HepG2 (cell line): Measurements from ENCODE around the gene ITPRIP. TPM values are rescaled to one million over a fixed set of nuclear protein-coding genes. Genes with fewer than 3 reads are reported as not detected.
A peak's percentile ranks its signal among the peaks of the same experiment; 100 is the strongest.

Experiments used
- AKAP8 ChIP-seq: sonication (generic); formaldehyde crosslinking; IDR thresholded peaks from 2 replicates; pipeline ENCODE4 v1.5.1; 2020; ENCODE audit warnings: mild to moderate bottlenecking, missing genetic modification reagents
- ARNT ChIP-seq: fragments of 450-650 bp; IDR thresholded peaks from 2 replicates; pipeline ENCODE4 v1.6.1; 2017
- ATF7 ChIP-seq, 2 experiments: fragments of 450-650 bp in 1 of 2; sonication (generic) in 1 of 2; formaldehyde crosslinking in 1 of 2; IDR thresholded peaks; 2 replicates each; pipeline versions ENCODE4 v1.4.0 to v1.6.1; 2016 to 2020; ENCODE audit warnings: antibody characterized with exemption in 1 of 2, mild to moderate bottlenecking in 1 of 2, missing genetic modification reagents in 1 of 2
- CREB1 ChIP-seq, 2 experiments: fragments of 450-650 bp in 1 of 2; IDR thresholded peaks; 2 replicates each; pipeline ENCODE4 v1.6.1; 2016 to 2017; ENCODE audit warnings: control low read depth in 1 of 2, mild to moderate bottlenecking in 1 of 2, missing compliant biosample characterization in 1 of 2, missing genetic modification characterization in 1 of 2
- EED ChIP-seq: sonication (generic); formaldehyde crosslinking; IDR thresholded peaks from 2 replicates; pipeline ENCODE4 v1.5.0; 2020; ENCODE audit warnings: mild to moderate bottlenecking, missing genetic modification reagents
- GFI1 ChIP-seq: sonication (generic); formaldehyde crosslinking; IDR thresholded peaks from 2 replicates; pipeline ENCODE4 v1.5.0; 2020; ENCODE audit warnings: missing genetic modification reagents, mild to moderate bottlenecking, borderline replicate concordance
- HMGA1 ChIP-seq: sonication (generic); formaldehyde crosslinking; conservative IDR thresholded peaks from 2 replicates; pipeline ENCODE4 v1.4.0; 2020; ENCODE audit warnings: missing genetic modification reagents
- HOXA3 ChIP-seq: sonication (generic); formaldehyde crosslinking; IDR thresholded peaks from 2 replicates; pipeline ENCODE4 v1.5.0; 2020; ENCODE audit warnings: missing genetic modification reagents
- KDM6A ChIP-seq: IDR thresholded peaks from 2 replicates; pipeline ENCODE4 v1.6.1; 2016; ENCODE audit warnings: low read depth
- KLF9 ChIP-seq: IDR thresholded peaks from 2 replicates; pipeline ENCODE4 v1.6.1; 2016; ENCODE audit warnings: low read depth
- MLLT10 ChIP-seq: sonication (generic); formaldehyde crosslinking; IDR thresholded peaks from 2 replicates; pipeline ENCODE4 v1.4.0; 2020; ENCODE audit warnings: missing genetic modification reagents
- POLR2AphosphoS5 ChIP-seq: IDR thresholded peaks from 2 replicates; pipeline ENCODE4 v1.6.1; 2012; ENCODE audit warnings: low read depth, low read length
- ZFP62 ChIP-seq: sonication (generic); formaldehyde crosslinking; IDR thresholded peaks from 2 replicates; pipeline ENCODE4 v1.4.0; 2020; ENCODE audit warnings: missing genetic modification reagents
- ZNF20 ChIP-seq: sonication (generic); formaldehyde crosslinking; IDR thresholded peaks from 2 replicates; pipeline ENCODE4 v1.4.0; 2020; ENCODE audit warnings: mild to moderate bottlenecking, moderate library complexity, missing genetic modification reagents
- ZNF205 ChIP-seq: IDR thresholded peaks from 2 replicates; pipeline ENCODE4 v1.6.1; 2018; ENCODE audit warnings: missing biosample characterization, missing genetic modification reagents
- ZNF30 ChIP-seq: sonication (generic); formaldehyde crosslinking; IDR thresholded peaks from 2 replicates; pipeline ENCODE4 v1.5.0; 2020; ENCODE audit warnings: mild to moderate bottlenecking, missing genetic modification reagents
- ZNF331 ChIP-seq: sonication (generic); formaldehyde crosslinking; IDR thresholded peaks from 2 replicates; pipeline ENCODE4 v1.4.0; 2020; ENCODE audit warnings: missing genetic modification reagents
- ZNF496 ChIP-seq: sonication (generic); formaldehyde crosslinking; IDR thresholded peaks from 2 replicates; pipeline ENCODE4 v1.8.1; 2023; ENCODE audit warnings: mild to moderate bottlenecking, moderate library complexity, missing genetic modification reagents; ENCODE audit not compliant: insufficient replicate concordance
- ZNF614 ChIP-seq: IDR thresholded peaks from 2 replicates; pipeline ENCODE4 v1.6.1; 2018; ENCODE audit warnings: missing biosample characterization, missing genetic modification reagents, inconsistent platforms, borderline replicate concordance
- ZNF746 ChIP-seq: sonication (generic); formaldehyde crosslinking; IDR thresholded peaks from 2 replicates; pipeline ENCODE4 v1.8.0; 2022; ENCODE audit warnings: mild to moderate bottlenecking, missing genetic modification reagents
- ZSCAN25 ChIP-seq: sonication (generic); formaldehyde crosslinking; IDR thresholded peaks from 2 replicates; pipeline ENCODE4 v1.8.0; 2022; ENCODE audit warnings: mild to moderate bottlenecking, missing genetic modification reagents
- polyA plus RNA-seq, 8 experiments: library from polyadenylated mRNA; depleted of rRNA in 3 of 8; stranded (reverse) in 7 of 8; unstranded in 1 of 8; fragments of >200 nt; fragmentation: Illumina TruSeq in 4 of 8; extraction: Trizol in 4 of 8; gene quantifications; 2 replicates each; pipeline versions ENCODE4 v1.2.1 to v1.2.3, GENCODE V29; 2011 to 2016; ENCODE audit warnings: low read depth in 4 of 8, missing spikeins in 1 of 8, mixed read lengths in 1 of 8; ENCODE audit not compliant: insufficient read depth in 1 of 8
- total RNA-seq, 5 experiments: library from RNA; depleted of rRNA; stranded (reverse); fragments of >200 nt; fragmentation: Illumina TruSeq; extraction: Trizol; gene quantifications; 2 replicates each; pipeline ENCODE4 v1.2.3, GENCODE V29; 2016; ENCODE audit warnings: low read depth in 1 of 5
- TF ChIP-seq, protein P1 (sequence below): sonication (generic); formaldehyde crosslinking; IDR thresholded peaks from 2 replicates; pipeline ENCODE4 v1.5.0; 2020; ENCODE audit warnings: mild to moderate bottlenecking, missing genetic modification reagents, moderate library complexity
- TF ChIP-seq, protein P2 (sequence below): sonication (generic); formaldehyde crosslinking; IDR thresholded peaks from 2 replicates; pipeline ENCODE4 v1.9.0; 2022; ENCODE audit warnings: missing genetic modification reagents, mild to moderate bottlenecking, borderline replicate concordance
- TF ChIP-seq, protein P3 (sequence below): IDR thresholded peaks from 2 replicates; pipeline ENCODE4 v1.6.1; 2016; ENCODE audit warnings: low read depth
- TF ChIP-seq, protein P4 (sequence below): sonication (generic); formaldehyde crosslinking; IDR thresholded peaks from 2 replicates; pipeline ENCODE4 v1.4.0; 2020; ENCODE audit warnings: missing genetic modification reagents

ITPRIP gene
- total and polyA plus RNA-seq, 2 of the 13 experiments (the other 11 are each of a cell fraction or from before 2014, with no cell fraction given), result 1.00 to 2.8 TPM

DNA sequence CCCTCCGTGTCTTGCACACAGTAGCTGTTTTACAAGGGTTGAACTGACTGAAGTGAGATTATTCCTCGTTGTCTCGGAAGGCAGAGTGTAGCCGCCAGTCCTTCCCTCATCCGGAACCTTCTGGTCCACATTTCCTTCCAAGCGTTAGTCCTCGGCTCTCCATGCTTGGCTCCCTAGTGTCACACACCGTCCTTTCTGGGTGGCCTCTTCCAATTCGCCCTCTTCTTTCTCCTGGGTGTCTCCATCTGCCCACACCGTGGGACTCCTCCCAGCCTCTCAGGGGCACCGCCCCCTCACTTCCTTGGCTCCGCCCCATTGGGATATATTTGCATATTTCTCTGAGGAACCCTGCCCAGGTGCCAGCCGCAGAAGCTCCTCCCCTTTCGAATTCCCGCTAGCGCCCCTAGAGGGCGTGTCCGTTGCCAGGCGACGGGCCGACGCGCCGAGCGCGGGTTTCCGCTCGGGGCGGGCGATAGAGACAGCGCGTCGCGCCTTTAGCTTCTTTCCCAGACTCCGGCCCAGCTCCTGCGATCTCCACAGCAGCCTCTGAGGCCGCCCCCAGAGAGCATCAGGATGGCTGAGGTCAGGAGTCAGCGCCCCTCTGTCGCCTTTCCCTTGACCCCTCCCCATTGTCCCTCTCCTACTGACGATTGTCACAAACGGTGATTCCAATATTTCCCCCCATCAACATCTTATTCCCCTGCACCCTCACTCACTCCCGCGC, 15.2 kb upstream of the ITPRIP start, which contains the start of gene CFAP58 (continued):
- no peak for TF ChIP-seq ARNT
- no peak for TF ChIP-seq AKAP8
- TF ChIP-seq, protein P1, sequence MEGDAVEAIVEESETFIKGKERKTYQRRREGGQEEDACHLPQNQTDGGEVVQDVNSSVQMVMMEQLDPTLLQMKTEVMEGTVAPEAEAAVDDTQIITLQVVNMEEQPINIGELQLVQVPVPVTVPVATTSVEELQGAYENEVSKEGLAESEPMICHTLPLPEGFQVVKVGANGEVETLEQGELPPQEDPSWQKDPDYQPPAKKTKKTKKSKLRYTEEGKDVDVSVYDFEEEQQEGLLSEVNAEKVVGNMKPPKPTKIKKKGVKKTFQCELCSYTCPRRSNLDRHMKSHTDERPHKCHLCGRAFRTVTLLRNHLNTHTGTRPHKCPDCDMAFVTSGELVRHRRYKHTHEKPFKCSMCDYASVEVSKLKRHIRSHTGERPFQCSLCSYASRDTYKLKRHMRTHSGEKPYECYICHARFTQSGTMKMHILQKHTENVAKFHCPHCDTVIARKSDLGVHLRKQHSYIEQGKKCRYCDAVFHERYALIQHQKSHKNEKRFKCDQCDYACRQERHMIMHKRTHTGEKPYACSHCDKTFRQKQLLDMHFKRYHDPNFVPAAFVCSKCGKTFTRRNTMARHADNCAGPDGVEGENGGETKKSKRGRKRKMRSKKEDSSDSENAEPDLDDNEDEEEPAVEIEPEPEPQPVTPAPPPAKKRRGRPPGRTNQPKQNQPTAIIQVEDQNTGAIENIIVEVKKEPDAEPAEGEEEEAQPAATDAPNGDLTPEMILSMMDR, result peak; percentile 73
- TF ChIP-seq CREB1 (IDR thresholded peaks at IDR 0.05), result no peak
- no peak for TF ChIP-seq CREB1 (CRISPR knock-in tag; IDR thresholded peaks at IDR 0.05)
- TF ChIP-seq ZNF205 (CRISPR knock-in tag), result no peak
- no peak for TF ChIP-seq ZNF20
- TF ChIP-seq GFI1 (CRISPR knock-in tag), result no peak
- TF ChIP-seq MLLT10 (CRISPR knock-in tag), result no peak
- no peak for TF ChIP-seq ZNF30 (CRISPR knock-in tag)
- TF ChIP-seq ZNF746 (CRISPR knock-in tag), result no peak
- TF ChIP-seq KDM6A (CRISPR knock-in tag), result no peak
- TF ChIP-seq EED (CRISPR knock-in tag), result no peak
- no peak for TF ChIP-seq ATF7 (IDR thresholded peaks at IDR 0.05)
- no peak for TF ChIP-seq ATF7 (CRISPR knock-in tag; IDR thresholded peaks at IDR 0.05)
- TF ChIP-seq ZNF331 (CRISPR knock-in tag), result no peak
- no peak for TF ChIP-seq KLF9
- TF ChIP-seq, protein P2, sequence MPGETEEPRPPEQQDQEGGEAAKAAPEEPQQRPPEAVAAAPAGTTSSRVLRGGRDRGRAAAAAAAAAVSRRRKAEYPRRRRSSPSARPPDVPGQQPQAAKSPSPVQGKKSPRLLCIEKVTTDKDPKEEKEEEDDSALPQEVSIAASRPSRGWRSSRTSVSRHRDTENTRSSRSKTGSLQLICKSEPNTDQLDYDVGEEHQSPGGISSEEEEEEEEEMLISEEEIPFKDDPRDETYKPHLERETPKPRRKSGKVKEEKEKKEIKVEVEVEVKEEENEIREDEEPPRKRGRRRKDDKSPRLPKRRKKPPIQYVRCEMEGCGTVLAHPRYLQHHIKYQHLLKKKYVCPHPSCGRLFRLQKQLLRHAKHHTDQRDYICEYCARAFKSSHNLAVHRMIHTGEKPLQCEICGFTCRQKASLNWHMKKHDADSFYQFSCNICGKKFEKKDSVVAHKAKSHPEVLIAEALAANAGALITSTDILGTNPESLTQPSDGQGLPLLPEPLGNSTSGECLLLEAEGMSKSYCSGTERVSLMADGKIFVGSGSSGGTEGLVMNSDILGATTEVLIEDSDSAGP, result peak; percentile 47; the same call in 1 of the 2 replicates
- TF ChIP-seq, protein P3, sequence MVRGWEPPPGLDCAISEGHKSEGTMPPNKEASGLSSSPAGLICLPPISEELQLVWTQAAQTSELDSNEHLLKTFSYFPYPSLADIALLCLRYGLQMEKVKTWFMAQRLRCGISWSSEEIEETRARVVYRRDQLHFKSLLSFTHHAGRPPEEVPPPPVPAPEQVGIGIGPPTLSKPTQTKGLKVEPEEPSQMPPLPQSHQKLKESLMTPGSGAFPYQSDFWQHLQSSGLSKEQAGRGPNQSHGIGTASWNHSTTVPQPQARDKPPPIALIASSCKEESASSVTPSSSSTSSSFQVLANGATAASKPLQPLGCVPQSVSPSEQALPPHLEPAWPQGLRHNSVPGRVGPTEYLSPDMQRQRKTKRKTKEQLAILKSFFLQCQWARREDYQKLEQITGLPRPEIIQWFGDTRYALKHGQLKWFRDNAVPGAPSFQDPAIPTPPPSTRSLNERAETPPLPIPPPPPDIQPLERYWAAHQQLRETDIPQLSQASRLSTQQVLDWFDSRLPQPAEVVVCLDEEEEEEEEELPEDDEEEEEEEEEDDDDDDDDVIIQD (CRISPR knock-in tag), result 0 out of 2 replicates have a peak, but pooled peaks have one; percentile 11
- no peak for TF ChIP-seq ZNF496 (CRISPR knock-in tag)
- TF ChIP-seq ZFP62 (CRISPR knock-in tag), result no peak
- no peak for TF ChIP-seq ZSCAN25 (CRISPR knock-in tag)
- TF ChIP-seq ZNF614 (CRISPR knock-in tag), result no peak
- TF ChIP-seq HMGA1 (CRISPR knock-in tag), result no peak
- TF ChIP-seq POLR2AphosphoS5, result no peak
- peak; percentile 30; the same call in 1 of the 2 replicates for TF ChIP-seq HOXA3 (CRISPR knock-in tag)
- TF ChIP-seq, protein P4, sequence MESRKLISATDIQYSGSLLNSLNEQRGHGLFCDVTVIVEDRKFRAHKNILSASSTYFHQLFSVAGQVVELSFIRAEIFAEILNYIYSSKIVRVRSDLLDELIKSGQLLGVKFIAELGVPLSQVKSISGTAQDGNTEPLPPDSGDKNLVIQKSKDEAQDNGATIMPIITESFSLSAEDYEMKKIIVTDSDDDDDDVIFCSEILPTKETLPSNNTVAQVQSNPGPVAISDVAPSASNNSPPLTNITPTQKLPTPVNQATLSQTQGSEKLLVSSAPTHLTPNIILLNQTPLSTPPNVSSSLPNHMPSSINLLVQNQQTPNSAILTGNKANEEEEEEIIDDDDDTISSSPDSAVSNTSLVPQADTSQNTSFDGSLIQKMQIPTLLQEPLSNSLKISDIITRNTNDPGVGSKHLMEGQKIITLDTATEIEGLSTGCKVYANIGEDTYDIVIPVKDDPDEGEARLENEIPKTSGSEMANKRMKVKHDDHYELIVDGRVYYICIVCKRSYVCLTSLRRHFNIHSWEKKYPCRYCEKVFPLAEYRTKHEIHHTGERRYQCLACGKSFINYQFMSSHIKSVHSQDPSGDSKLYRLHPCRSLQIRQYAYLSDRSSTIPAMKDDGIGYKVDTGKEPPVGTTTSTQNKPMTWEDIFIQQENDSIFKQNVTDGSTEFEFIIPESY, result peak; percentile 85
